CD4-positive, alpha-beta T cell treated with Interleukin-1 beta for 1 hour (primary cell): Measurements from ENCODE around the gene AHCYL1.
"Not testable (repeated sequence)": the region's sequence is repeated elsewhere in the genome, so short reads cannot be mapped to it uniquely, and the experiment has no call there.

Experiments
- DNase-seq, 2 donors: peaks; one replicate each; pipeline ENCODE4 v3.0.0-alpha.2; 2020 to 2022

The AHCYL1 gene

GRCh38 chr1:110003747-110004428 is 19.3 kb downstream of the AHCYL1 start:
- peak in 1 of 2 donors; percentile 5 for DNase-seq

- DNase-seq, result no peak
These were observed 20.0 kb downstream of the AHCYL1 start for GRCh38 chr1:110004583-110004982.

GRCh38 chr1:110005971-110006370 is 21.4 kb downstream of the AHCYL1 start:
- DNase-seq, result no peak

GRCh38 chr1:110006516-110006915 is 22.0 kb downstream of the AHCYL1 start:
- no peak for DNase-seq

GRCh38 chr1:110007046-110007830 is 22.7 kb downstream of the AHCYL1 start:
- DNase-seq, result no peak

- DNase-seq, result no peak
These were observed 24.5 kb downstream of the AHCYL1 start for GRCh38 chr1:110008971-110009565.

- DNase-seq, result peak; percentile 56 to 65
These were observed 27.0 kb downstream of the AHCYL1 start for GRCh38 chr1:110011527-110012041.

GRCh38 chr1:110012100-110012780 is 27.7 kb downstream of the AHCYL1 start:
- peak in 1 of 2 donors; percentile 41 for DNase-seq

- DNase-seq, result no peak
These were observed 33.2 kb downstream of the AHCYL1 start for GRCh38 chr1:110017792-110018191.

GRCh38 chr1:110018396-110018795 is 33.8 kb downstream of the AHCYL1 start:
- DNase-seq, result no peak

GRCh38 chr1:110019770-110020169 is 35.2 kb downstream of the AHCYL1 start:
- no peak for DNase-seq

- DNase-seq, result no peak
These were observed 36.7 kb downstream of the AHCYL1 start for GRCh38 chr1:110021285-110021684.

GRCh38 chr1:110024613-110025012 is 40.0 kb downstream of the AHCYL1 start:
- no peak for DNase-seq

GRCh38 chr1:110030687-110031086 is 46.1 kb downstream of the AHCYL1 start:
- DNase-seq, result not testable (repeated sequence)

- DNase-seq, result no peak
These were observed 47.8 kb downstream of the AHCYL1 start for GRCh38 chr1:110032327-110032726.

- no peak for DNase-seq
These were observed 48.9 kb downstream of the AHCYL1 start for GRCh38 chr1:110033421-110033820.

- no peak for DNase-seq
These were observed 49.5 kb downstream of the AHCYL1 start for GRCh38 chr1:110034040-110034450.

- DNase-seq, result peak; percentile 95 to 97
These were observed 50.1 kb downstream of the AHCYL1 start, which contains the start of gene STRIP1 for GRCh38 chr1:110034451-110035235. Gene STRIP1 (plus strand): TSS chr1:110034624. CDS start chr1:110034638, 14 bp downstream.

GRCh38 chr1:110035236-110035752 is 50.7 kb downstream of the AHCYL1 start:
- DNase-seq, result no peak

GRCh38 chr1:110038271-110038670 is 53.7 kb downstream of the AHCYL1 start:
- no peak for DNase-seq

GRCh38 chr1:110039641-110040040 is 55.1 kb downstream of the AHCYL1 start:
- no peak for DNase-seq

- DNase-seq, result no peak
These were observed 56.0 kb downstream of the AHCYL1 start for GRCh38 chr1:110040548-110040947.
